ENCODE measurements around the gene NAT14.

- TF ChIP-seq, protein P1, sequence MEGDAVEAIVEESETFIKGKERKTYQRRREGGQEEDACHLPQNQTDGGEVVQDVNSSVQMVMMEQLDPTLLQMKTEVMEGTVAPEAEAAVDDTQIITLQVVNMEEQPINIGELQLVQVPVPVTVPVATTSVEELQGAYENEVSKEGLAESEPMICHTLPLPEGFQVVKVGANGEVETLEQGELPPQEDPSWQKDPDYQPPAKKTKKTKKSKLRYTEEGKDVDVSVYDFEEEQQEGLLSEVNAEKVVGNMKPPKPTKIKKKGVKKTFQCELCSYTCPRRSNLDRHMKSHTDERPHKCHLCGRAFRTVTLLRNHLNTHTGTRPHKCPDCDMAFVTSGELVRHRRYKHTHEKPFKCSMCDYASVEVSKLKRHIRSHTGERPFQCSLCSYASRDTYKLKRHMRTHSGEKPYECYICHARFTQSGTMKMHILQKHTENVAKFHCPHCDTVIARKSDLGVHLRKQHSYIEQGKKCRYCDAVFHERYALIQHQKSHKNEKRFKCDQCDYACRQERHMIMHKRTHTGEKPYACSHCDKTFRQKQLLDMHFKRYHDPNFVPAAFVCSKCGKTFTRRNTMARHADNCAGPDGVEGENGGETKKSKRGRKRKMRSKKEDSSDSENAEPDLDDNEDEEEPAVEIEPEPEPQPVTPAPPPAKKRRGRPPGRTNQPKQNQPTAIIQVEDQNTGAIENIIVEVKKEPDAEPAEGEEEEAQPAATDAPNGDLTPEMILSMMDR (IDR thresholded peaks at IDR 0.05): no peak
- TF ChIP-seq ZFX (IDR thresholded peaks at IDR 0.05; ENCODE audit: borderline replicate concordance): no peak
Measured at GRCh38 chr19:55455576-55456235, 29.3 kb upstream of the NAT14 start.

Data from 22Rv1 (cell line).